ENCODE results near the gene CORO2B. TPM values are rescaled to one million over a fixed set of nuclear protein-coding genes. Genes with fewer than 3 reads are reported as not detected.

CORO2B gene
- polyA plus RNA-seq, 1 of the 3 experiments (the other 2 are of a cell fraction): 3.6 TPM

DNA sequence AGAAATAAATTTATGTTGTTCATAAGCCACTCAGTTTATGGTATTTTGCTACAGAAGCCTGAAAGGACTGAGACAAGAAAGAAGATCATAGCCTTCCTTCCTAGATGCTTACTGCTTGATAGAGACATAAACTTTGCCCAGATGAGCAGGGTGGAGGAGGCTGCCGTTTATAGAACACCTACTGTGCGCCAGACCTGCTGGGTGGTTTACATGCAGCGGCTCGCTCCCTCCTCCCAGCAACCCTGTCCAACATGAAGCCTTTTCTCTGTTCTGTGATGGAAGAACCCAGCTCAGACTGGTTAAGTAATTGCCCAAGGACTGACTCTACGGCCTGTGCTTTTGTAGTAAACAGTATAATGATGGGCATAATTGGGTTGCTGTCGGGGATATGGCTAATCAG, 37.0 kb downstream of the CORO2B start:
- Histone ChIP-seq H3K79me2 (ENCODE audit: insufficient read depth) (no peaks in the 10 kb centered on the region), H3K4me3 (ENCODE audit: low read depth in 2 of 2, low read length in 1 of 2) (no peak overlapping the region), H3K36me3 (replicated peaks in 1 of 2; ENCODE audit: control insufficient read depth in 1 of 2, insufficient read depth in 2 of 2, low read length in 1 of 2) (no peaks in the 10 kb centered on the region), H3K27me3 (ENCODE audit: insufficient read depth) (no peaks in the 10 kb centered on the region), H4K20me1 (ENCODE audit: insufficient read depth) (no peaks in the 10 kb centered on the region), H3K9ac (no peak overlapping the region), H3K9me2 (no peaks in the 10 kb centered on the region), H3K27ac (ENCODE audit: low read depth in 2 of 2, low read length in 1 of 2) (no peak overlapping the region), H3K4me2 (no peak overlapping the region), H3K9me3 (no peaks in the 10 kb centered on the region), H3F3A (replicated peaks; ENCODE audit: insufficient read depth) (peaks cover 5% of the 10 kb centered on the region), H3K4me1 (ENCODE audit: control insufficient read depth in 1 of 2, insufficient read depth in 2 of 2, low read depth in 1 of 2, low read length in 1 of 2) (peaks cover 6 to 25% of the 10 kb centered on the region in 2 experiments; a peak in 2 of 4 replicates), H2AFZ (ENCODE audit: low read depth) (no peak overlapping the region)
- TF ChIP-seq, protein P1, sequence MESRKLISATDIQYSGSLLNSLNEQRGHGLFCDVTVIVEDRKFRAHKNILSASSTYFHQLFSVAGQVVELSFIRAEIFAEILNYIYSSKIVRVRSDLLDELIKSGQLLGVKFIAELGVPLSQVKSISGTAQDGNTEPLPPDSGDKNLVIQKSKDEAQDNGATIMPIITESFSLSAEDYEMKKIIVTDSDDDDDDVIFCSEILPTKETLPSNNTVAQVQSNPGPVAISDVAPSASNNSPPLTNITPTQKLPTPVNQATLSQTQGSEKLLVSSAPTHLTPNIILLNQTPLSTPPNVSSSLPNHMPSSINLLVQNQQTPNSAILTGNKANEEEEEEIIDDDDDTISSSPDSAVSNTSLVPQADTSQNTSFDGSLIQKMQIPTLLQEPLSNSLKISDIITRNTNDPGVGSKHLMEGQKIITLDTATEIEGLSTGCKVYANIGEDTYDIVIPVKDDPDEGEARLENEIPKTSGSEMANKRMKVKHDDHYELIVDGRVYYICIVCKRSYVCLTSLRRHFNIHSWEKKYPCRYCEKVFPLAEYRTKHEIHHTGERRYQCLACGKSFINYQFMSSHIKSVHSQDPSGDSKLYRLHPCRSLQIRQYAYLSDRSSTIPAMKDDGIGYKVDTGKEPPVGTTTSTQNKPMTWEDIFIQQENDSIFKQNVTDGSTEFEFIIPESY (IDR thresholded peaks at IDR 0.05; ENCODE audit: borderline replicate concordance, low read depth): no peak
- no peak for TF ChIP-seq JUND (IDR thresholded peaks at IDR 0.05)
- TF ChIP-seq MXI1 (IDR thresholded peaks at IDR 0.05; ENCODE audit: low read depth, low read length): no peak
- TF ChIP-seq TEAD4 (IDR thresholded peaks at IDR 0.05; ENCODE audit: borderline replicate concordance, insufficient read depth): no peak
- no peak for TF ChIP-seq FOSL2 (IDR thresholded peaks at IDR 0.05; ENCODE audit: borderline replicate concordance, low read depth)
- no peak for TF ChIP-seq RFX5 (IDR thresholded peaks at IDR 0.05; ENCODE audit: low read length)
- TF ChIP-seq FOXJ3 (CRISPR knock-in tag; IDR thresholded peaks at IDR 0.05): no peak
- TF ChIP-seq MEF2A (IDR thresholded peaks at IDR 0.05; ENCODE audit: borderline replicate concordance, low read depth): no peak
- TF ChIP-seq, protein P2, sequence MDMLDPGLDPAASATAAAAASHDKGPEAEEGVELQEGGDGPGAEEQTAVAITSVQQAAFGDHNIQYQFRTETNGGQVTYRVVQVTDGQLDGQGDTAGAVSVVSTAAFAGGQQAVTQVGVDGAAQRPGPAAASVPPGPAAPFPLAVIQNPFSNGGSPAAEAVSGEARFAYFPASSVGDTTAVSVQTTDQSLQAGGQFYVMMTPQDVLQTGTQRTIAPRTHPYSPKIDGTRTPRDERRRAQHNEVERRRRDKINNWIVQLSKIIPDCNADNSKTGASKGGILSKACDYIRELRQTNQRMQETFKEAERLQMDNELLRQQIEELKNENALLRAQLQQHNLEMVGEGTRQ (IDR thresholded peaks at IDR 0.05; ENCODE audit: borderline replicate concordance, low read depth, low read length): no peak
- TF ChIP-seq, protein P3, sequence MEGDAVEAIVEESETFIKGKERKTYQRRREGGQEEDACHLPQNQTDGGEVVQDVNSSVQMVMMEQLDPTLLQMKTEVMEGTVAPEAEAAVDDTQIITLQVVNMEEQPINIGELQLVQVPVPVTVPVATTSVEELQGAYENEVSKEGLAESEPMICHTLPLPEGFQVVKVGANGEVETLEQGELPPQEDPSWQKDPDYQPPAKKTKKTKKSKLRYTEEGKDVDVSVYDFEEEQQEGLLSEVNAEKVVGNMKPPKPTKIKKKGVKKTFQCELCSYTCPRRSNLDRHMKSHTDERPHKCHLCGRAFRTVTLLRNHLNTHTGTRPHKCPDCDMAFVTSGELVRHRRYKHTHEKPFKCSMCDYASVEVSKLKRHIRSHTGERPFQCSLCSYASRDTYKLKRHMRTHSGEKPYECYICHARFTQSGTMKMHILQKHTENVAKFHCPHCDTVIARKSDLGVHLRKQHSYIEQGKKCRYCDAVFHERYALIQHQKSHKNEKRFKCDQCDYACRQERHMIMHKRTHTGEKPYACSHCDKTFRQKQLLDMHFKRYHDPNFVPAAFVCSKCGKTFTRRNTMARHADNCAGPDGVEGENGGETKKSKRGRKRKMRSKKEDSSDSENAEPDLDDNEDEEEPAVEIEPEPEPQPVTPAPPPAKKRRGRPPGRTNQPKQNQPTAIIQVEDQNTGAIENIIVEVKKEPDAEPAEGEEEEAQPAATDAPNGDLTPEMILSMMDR (IDR thresholded peaks at IDR 0.05): no peak
- TF ChIP-seq, protein P4, sequence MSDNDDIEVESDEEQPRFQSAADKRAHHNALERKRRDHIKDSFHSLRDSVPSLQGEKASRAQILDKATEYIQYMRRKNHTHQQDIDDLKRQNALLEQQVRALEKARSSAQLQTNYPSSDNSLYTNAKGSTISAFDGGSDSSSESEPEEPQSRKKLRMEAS (IDR thresholded peaks at IDR 0.05; ENCODE audit: low read depth): no peak
- no peak for TF ChIP-seq GABPA (IDR thresholded peaks at IDR 0.05; ENCODE audit: low read depth)
- TF ChIP-seq, protein P5, sequence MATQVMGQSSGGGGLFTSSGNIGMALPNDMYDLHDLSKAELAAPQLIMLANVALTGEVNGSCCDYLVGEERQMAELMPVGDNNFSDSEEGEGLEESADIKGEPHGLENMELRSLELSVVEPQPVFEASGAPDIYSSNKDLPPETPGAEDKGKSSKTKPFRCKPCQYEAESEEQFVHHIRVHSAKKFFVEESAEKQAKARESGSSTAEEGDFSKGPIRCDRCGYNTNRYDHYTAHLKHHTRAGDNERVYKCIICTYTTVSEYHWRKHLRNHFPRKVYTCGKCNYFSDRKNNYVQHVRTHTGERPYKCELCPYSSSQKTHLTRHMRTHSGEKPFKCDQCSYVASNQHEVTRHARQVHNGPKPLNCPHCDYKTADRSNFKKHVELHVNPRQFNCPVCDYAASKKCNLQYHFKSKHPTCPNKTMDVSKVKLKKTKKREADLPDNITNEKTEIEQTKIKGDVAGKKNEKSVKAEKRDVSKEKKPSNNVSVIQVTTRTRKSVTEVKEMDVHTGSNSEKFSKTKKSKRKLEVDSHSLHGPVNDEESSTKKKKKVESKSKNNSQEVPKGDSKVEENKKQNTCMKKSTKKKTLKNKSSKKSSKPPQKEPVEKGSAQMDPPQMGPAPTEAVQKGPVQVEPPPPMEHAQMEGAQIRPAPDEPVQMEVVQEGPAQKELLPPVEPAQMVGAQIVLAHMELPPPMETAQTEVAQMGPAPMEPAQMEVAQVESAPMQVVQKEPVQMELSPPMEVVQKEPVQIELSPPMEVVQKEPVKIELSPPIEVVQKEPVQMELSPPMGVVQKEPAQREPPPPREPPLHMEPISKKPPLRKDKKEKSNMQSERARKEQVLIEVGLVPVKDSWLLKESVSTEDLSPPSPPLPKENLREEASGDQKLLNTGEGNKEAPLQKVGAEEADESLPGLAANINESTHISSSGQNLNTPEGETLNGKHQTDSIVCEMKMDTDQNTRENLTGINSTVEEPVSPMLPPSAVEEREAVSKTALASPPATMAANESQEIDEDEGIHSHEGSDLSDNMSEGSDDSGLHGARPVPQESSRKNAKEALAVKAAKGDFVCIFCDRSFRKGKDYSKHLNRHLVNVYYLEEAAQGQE (IDR thresholded peaks at IDR 0.05; ENCODE audit: low read depth, low read length): no peak
- no peak for DNase-seq
- 75% methylated on average over 6 of the region's 6 CpGs for WGBS (ENCODE audit: low lambda C conversion rate)
- ChIA-PET CTCF (interaction anchor here (1.0 to 2.1 kb wide), 2 partner anchors 16 to 58 kb away, joined by 5 to 9 read pairs; no protein-coding TSS in a partner anchor), POLR2A (no interaction called here)
